ENCODE results near the gene CDH13.

CDH13 gene

DNA sequence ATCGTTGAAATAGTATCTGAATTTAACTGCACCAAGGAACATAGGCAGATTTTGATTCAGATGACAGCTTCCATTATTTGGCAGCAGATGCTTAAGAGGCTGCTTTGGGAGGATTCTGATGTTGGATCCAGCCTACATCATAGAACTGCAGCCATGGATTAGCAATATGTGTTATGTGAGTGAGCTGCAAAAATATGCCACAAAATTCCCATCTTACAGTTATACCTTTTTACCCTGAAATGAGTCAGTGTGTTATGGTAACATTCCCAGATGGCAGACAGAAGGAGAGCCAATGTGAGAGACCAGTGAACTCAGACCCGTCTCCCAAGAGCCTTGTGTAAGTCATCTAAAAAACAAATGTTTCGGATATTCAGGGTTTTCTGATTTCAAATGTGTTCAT lies 206.1 kb downstream of the CDH13 start:
- no peak overlapping the region for H3K9ac ChIP-seq (ENCODE audit: low read depth, low read length)
- H3K27me3 ChIP-seq (ENCODE audit: control insufficient read depth, insufficient read depth, low read length) = no peaks in the 10 kb centered on the region
- H3K4me1 ChIP-seq (ENCODE audit: control insufficient read depth, insufficient read depth, low read length) = peaks cover 8% of the 10 kb centered on the region
- H3K9me3 ChIP-seq (replicated peaks; ENCODE audit: low read length) = no peaks in the 10 kb centered on the region
- H3K36me3 ChIP-seq (ENCODE audit: insufficient read depth, low read length) = no peaks in the 10 kb centered on the region
- H3K4me2 ChIP-seq (ENCODE audit: low read length) = no peak overlapping the region
- H3K4me3 ChIP-seq (ENCODE audit: low read length) = no peak overlapping the region

DNA sequence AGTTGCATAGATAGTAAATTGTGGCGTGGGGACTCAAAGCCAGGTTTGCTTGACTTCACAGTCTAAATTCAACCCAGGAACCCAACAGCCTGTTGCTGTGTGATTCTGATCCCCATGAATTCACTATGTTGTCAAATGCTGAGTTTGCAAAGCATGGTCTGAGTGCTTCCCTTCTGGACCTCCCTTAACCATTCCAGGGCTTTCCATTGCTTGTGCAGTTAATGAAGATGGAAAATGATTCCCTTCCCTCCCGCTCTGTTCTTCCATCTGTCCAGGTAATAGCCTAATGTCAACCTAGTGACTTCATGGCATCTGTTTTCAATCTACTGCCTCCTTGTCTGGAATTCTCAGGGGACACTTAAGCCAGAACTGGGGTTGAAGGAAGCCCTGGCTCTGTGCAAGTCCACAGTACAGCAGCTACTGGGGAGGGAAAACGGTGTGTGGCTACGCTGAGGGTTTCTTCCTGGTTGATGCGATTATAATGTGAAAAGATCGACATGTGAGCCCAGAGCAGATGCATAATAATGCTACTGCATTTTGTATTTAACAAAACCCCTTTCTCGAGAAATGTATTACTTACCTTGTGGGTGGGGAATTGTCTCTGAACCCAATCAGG lies 206.7 kb downstream of the CDH13 start:
- Histone ChIP-seq H3K4me1 (ENCODE audit: control insufficient read depth, insufficient read depth, low read length) (peaks cover 8% of the 10 kb centered on the region), H3K4me2 (ENCODE audit: low read length) (no peak overlapping the region), H3K4me3 (ENCODE audit: low read length) (no peak overlapping the region), H3K36me3 (ENCODE audit: insufficient read depth, low read length) (no peaks in the 10 kb centered on the region), H3K9ac (ENCODE audit: low read depth, low read length) (no peak overlapping the region), H3K9me3 (replicated peaks; ENCODE audit: low read length) (no peaks in the 10 kb centered on the region), H3K27me3 (ENCODE audit: control insufficient read depth, insufficient read depth, low read length) (no peaks in the 10 kb centered on the region)

DNA sequence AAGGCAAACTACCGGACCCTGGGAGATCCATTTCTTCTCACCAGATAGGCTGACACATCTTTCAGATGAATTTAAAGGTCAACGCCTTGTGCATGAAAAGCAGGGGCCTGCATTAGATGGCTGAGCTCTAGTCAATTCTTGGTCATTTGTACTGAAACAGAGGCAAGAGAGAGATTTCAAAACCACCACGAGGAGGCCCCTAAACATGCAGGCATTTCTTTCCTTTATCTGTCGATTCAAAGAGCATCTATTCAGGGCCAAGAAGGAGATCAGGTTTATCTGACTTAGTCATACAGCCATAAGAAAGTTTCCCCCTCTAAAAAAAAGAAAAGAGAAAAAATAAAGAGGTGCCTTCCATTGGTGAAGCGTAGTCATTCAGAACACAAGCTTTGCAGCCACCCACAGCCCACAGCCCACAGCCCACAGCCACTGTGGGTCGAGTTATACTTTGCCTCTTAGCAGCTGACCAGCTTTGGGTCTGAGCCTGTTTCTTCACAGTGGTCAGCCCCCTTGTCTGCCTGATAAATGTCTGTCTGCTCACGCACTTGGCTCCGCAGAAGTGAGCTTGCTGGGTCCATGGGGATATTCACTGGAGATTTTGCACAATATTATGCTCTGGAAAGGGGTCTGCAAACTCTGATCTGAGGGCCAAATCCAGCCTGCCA lies 207.5 kb downstream of the CDH13 start:
- Histone ChIP-seq H3K9me3 (replicated peaks; ENCODE audit: low read length) (no peaks in the 10 kb centered on the region), H3K4me3 (ENCODE audit: low read length) (no peak overlapping the region), H3K4me2 (ENCODE audit: low read length) (no peak overlapping the region), H3K4me1 (ENCODE audit: control insufficient read depth, insufficient read depth, low read length) (peaks cover 8% of the 10 kb centered on the region), H3K27me3 (ENCODE audit: control insufficient read depth, insufficient read depth, low read length) (no peaks in the 10 kb centered on the region), H3K9ac (ENCODE audit: low read depth, low read length) (no peak overlapping the region), H3K36me3 (ENCODE audit: insufficient read depth, low read length) (no peaks in the 10 kb centered on the region)

DNA sequence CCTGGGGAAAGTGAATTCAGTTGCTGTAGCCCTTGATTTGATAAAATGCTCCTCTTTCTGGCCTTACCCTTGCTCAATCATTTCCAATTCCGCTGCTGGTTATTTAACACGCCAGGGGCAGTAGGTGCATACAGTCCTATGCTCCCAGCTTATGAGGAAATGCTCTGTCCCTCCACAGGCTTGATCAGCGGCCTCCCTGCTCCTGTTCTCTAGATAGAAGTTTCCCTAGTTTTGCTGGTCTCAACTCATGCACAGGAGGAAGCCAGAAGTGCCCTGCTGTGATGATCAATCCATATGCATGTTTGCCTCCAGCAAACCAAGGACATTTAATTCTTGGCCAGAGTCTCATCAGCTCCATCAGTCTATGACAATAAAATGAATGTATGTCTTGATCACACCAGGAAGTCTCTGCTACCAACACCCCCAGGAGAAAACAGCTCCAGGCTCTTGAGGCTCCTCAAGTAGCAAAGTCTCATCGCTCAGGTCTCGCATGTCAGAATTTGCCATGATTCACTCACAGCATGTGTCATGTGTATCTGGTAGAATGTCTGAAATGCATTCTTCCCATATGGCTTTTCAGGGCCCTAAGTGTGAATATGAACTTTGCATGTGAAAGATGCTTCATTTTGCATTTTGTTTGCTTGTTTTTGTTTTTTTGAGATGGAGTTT lies 208.9 kb downstream of the CDH13 start:
- H3K4me1 ChIP-seq (ENCODE audit: control insufficient read depth, insufficient read depth, low read length) = peaks cover 8% of the 10 kb centered on the region
- no peak overlapping the region for H3K9ac ChIP-seq (ENCODE audit: low read depth, low read length)
- H3K4me3 ChIP-seq (ENCODE audit: low read length) = no peak overlapping the region
- no peaks in the 10 kb centered on the region for H3K9me3 ChIP-seq (replicated peaks; ENCODE audit: low read length)
- H3K4me2 ChIP-seq (ENCODE audit: low read length) = no peak overlapping the region
- no peaks in the 10 kb centered on the region for H3K36me3 ChIP-seq (ENCODE audit: insufficient read depth, low read length)
- H3K27me3 ChIP-seq (ENCODE audit: control insufficient read depth, insufficient read depth, low read length) = no peaks in the 10 kb centered on the region

DNA sequence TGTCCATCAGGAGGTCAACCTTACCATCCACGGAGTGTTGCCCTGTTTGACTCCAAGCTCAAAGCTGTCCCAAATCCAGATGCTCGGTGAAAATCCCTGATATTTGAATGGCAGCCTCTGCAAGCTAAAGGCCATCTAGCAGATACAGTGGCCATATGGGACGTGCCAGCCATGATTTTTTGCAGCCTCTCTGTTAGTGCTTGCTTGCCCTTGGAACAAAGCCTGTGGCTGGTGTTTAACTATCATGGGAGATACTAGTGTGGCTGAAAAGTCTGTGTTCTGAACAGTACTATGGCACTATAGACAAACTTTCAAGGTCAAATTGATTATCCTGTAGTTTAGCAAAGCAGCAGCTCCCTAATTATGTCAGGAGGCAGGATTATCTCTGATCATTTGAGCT lies 214.3 kb downstream of the CDH13 start:
- Histone ChIP-seq H3K4me3 (ENCODE audit: low read length) (no peak overlapping the region), H3K27me3 (ENCODE audit: control insufficient read depth, insufficient read depth, low read length) (no peaks in the 10 kb centered on the region), H3K9ac (ENCODE audit: low read depth, low read length) (no peak overlapping the region), H3K4me2 (ENCODE audit: low read length) (no peak overlapping the region), H3K36me3 (ENCODE audit: insufficient read depth, low read length) (no peaks in the 10 kb centered on the region), H3K4me1 (ENCODE audit: control insufficient read depth, insufficient read depth, low read length) (no peaks in the 10 kb centered on the region), H3K9me3 (replicated peaks; ENCODE audit: low read length) (no peaks in the 10 kb centered on the region)

DNA sequence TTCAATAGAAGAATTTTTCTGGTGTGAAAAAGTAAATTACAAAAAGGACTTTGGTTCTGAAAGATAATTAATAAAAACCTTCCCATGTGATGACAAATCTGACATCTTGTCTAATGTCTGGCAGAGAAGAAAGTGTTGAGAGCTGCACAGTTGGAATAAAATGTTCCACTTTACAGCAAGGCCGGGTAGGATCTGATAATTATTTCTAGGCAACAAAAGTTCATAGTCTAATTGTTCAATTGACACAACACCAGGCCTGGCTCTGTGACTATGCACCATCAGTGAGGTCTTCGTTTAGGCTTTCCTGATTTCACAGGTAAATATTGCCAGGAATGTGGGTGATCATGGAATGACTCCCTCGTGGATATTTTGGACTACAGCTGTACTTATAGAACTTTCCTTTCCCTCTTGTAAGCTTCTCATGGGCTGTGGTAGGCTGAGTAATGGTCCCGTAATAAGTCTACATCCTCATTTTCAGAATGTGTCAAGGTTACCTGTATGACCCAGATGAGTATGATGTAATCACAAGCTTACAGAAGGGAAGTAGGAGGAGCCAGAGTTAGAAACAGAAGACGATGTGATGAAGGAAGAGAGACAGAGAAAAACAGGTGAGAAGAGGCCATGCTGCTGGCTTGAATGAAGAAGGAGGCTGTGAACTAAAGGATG lies 217.0 kb downstream of the CDH13 start:
- H3K4me1 ChIP-seq (ENCODE audit: control insufficient read depth, insufficient read depth, low read length) = peaks cover 3% of the 10 kb centered on the region
- H3K9me3 ChIP-seq (replicated peaks; ENCODE audit: low read length) = no peaks in the 10 kb centered on the region
- no peak overlapping the region for H3K9ac ChIP-seq (ENCODE audit: low read depth, low read length)
- no peaks in the 10 kb centered on the region for H3K36me3 ChIP-seq (ENCODE audit: insufficient read depth, low read length)
- H3K4me3 ChIP-seq (ENCODE audit: low read length) = no peak overlapping the region
- no peaks in the 10 kb centered on the region for H3K27me3 ChIP-seq (ENCODE audit: control insufficient read depth, insufficient read depth, low read length)
- H3K4me2 ChIP-seq (ENCODE audit: low read length) = no peak overlapping the region

DNA sequence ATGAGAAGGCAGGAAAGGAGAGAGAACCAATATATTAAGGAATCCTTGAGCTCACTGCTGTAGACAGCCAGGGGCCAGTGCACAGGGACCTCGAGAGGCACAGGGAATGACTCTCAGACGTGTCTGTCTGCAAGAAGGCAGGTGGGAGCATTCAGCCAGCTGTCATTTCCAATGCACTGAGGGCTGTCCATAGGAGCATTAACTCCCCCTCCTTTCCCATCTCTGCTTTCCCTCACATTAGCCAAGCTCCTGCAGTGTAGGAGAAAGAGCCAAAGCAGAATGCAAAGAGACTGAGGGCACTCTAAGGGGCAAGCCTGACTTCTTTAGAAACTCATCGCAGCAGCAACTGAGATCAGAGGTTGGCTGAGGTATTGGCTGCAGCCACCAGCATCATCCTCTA lies 218.3 kb downstream of the CDH13 start:
- Histone ChIP-seq H3K9me3 (replicated peaks; ENCODE audit: low read length) (no peaks in the 10 kb centered on the region), H3K4me2 (ENCODE audit: low read length) (no peak overlapping the region), H3K27me3 (ENCODE audit: control insufficient read depth, insufficient read depth, low read length) (no peaks in the 10 kb centered on the region), H3K36me3 (ENCODE audit: insufficient read depth, low read length) (no peaks in the 10 kb centered on the region), H3K4me3 (ENCODE audit: low read length) (no peak overlapping the region), H3K9ac (ENCODE audit: low read depth, low read length) (no peak overlapping the region), H3K4me1 (ENCODE audit: control insufficient read depth, insufficient read depth, low read length) (peaks cover 3% of the 10 kb centered on the region)

DNA sequence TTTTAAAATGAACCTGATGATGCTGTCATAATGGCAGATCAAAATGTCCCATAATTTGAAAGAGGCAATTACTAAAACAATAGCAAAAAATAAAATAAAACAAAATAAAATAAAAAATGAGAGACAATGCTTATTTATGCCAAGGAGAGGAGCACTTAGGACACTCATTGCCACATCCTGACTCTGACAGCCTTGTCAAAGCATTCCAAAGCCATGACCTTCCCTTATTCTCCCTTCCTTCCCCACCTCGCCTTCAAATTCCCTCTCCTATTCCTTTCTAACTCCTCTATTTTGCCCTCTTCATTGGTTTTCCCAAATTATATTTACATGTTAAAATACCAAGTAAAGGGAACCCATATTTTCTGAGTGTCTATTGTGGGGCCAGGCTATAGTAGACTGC lies 220.0 kb downstream of the CDH13 start:
- Histone ChIP-seq H3K4me1 (ENCODE audit: control insufficient read depth, insufficient read depth, low read length) (peaks cover 3% of the 10 kb centered on the region), H3K36me3 (ENCODE audit: insufficient read depth, low read length) (no peaks in the 10 kb centered on the region), H3K4me2 (ENCODE audit: low read length) (no peak overlapping the region), H3K9me3 (replicated peaks; ENCODE audit: low read length) (no peaks in the 10 kb centered on the region), H3K27me3 (ENCODE audit: control insufficient read depth, insufficient read depth, low read length) (no peaks in the 10 kb centered on the region), H3K4me3 (ENCODE audit: low read length) (no peak overlapping the region), H3K9ac (ENCODE audit: low read depth, low read length) (no peak overlapping the region)

DNA sequence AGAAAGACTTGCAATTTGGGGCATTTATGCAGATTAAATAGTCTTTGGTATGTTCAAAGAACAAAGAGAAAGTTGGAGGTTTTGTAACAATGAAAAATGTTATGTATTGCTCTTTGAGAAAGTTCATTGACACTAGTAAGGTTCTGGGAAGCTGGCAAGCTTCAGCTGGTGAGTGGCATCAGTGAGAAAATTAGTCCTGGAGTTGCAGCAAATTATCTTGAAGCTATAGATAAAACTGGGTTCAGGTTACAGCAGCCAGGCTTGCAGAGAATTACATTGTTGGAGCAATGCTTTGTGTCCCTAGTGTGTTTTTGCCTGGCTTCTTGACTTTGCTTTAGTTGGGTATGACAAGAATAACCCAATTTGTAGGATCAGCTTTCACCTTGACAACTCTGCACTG lies 221.2 kb downstream of the CDH13 start:
- Histone ChIP-seq H3K4me2 (ENCODE audit: low read length) (no peak overlapping the region), H3K9me3 (replicated peaks; ENCODE audit: low read length) (no peaks in the 10 kb centered on the region), H3K4me3 (ENCODE audit: low read length) (no peak overlapping the region), H3K27me3 (ENCODE audit: control insufficient read depth, insufficient read depth, low read length) (no peaks in the 10 kb centered on the region), H3K36me3 (ENCODE audit: insufficient read depth, low read length) (no peaks in the 10 kb centered on the region), H3K9ac (ENCODE audit: low read depth, low read length) (no peak overlapping the region), H3K4me1 (ENCODE audit: control insufficient read depth, insufficient read depth, low read length) (peaks cover 3% of the 10 kb centered on the region)

DNA sequence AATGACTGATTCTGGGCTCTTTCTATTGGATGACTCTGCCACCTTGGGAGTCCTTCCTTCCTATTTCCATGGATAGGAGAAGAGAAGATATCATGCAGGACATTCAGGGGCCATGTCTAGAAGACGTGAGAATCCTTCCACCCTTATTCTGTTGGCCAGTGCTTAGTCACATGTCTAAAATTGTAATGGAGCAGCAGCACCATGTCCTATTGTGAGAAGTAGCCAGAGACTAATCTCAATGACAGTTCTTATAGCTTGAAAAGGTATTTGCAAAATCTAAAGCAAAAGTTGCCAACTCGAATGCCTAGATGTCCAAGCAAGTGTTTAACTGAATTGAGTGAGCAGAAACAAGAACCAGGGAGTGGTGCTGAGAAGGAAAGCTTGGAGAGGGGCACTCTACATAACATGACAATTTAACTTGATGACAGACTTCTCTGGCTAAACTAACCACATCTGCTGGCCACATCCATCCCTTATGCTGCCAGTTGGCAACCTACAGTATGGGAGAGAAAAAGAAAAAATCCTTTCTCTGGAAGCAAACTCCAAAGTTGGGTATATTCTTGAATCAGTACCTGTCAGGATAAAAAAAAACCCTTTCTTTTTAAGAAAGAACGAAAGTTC lies 225.7 kb downstream of the CDH13 start:
- H3K4me1 ChIP-seq (ENCODE audit: control insufficient read depth, insufficient read depth, low read length) = no peaks in the 10 kb centered on the region
- no peaks in the 10 kb centered on the region for H3K27me3 ChIP-seq (ENCODE audit: control insufficient read depth, insufficient read depth, low read length)
- H3K9me3 ChIP-seq (replicated peaks; ENCODE audit: low read length) = no peaks in the 10 kb centered on the region
- H3K4me2 ChIP-seq (ENCODE audit: low read length) = no peak overlapping the region
- no peaks in the 10 kb centered on the region for H3K36me3 ChIP-seq (ENCODE audit: insufficient read depth, low read length)
- no peak overlapping the region for H3K4me3 ChIP-seq (ENCODE audit: low read length)
- H3K9ac ChIP-seq (ENCODE audit: low read depth, low read length) = no peak overlapping the region

DNA sequence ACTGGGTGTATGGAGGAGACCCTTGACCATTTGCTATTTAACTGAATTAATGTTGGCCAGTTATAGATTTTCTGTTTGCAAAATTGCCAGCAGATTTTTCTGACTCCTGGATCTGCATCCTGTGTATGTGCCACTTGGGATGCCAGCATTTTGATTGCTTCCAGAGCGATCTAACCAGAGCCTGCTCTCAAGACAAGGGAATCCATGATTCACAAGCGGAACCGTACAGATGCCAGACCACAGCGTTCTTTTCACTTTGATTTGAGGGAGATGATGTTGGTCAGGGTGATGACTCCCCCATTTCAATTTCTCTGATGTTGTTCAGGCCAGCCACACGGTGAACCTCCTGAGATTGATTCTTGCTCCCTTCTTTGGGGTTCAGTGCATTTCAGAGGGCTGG lies 228.7 kb downstream of the CDH13 start:
- Histone ChIP-seq H3K27me3 (ENCODE audit: control insufficient read depth, insufficient read depth, low read length) (no peaks in the 10 kb centered on the region), H3K4me2 (ENCODE audit: low read length) (no peak overlapping the region), H3K9ac (ENCODE audit: low read depth, low read length) (no peak overlapping the region), H3K9me3 (replicated peaks; ENCODE audit: low read length) (no peaks in the 10 kb centered on the region), H3K36me3 (ENCODE audit: insufficient read depth, low read length) (no peaks in the 10 kb centered on the region), H3K4me3 (ENCODE audit: low read length) (no peak overlapping the region), H3K4me1 (ENCODE audit: control insufficient read depth, insufficient read depth, low read length) (no peaks in the 10 kb centered on the region)

Data from skeletal muscle satellite cell (primary cell).